Cardiac fibroblast (primary cell): ENCODE results near the gene HELQ.
"Not testable (repeated sequence)": the region's sequence is repeated elsewhere in the genome, so short reads cannot be mapped to it uniquely, and the experiment has no call there.

Experiments used
- DNase-seq, 2 donors: peaks; one replicate each; pipeline versions ENCODE4 v3.0.0 to v3.0.0-alpha.2; 2010; ENCODE audit warnings: low read depth in 2 of 2
- H3K4me3 ChIP-seq, 2 donors: replicated peaks in 1 of 2; 1 replicate in 1 of 2; 2 replicates in 1 of 2; pipeline ENCODE4 v1.5.1; 2011; ENCODE audit warnings: low read depth in 2 of 2, low read length in 2 of 2, mild to moderate bottlenecking in 2 of 2, moderate library complexity in 1 of 2
- TF ChIP-seq, protein P1 (sequence below): IDR thresholded peaks from one replicate; pipeline ENCODE4 v1.5.1; 2011; ENCODE audit warnings: low read depth, mild to moderate bottlenecking, low read length, inconsistent platforms

HELQ gene, protein sequence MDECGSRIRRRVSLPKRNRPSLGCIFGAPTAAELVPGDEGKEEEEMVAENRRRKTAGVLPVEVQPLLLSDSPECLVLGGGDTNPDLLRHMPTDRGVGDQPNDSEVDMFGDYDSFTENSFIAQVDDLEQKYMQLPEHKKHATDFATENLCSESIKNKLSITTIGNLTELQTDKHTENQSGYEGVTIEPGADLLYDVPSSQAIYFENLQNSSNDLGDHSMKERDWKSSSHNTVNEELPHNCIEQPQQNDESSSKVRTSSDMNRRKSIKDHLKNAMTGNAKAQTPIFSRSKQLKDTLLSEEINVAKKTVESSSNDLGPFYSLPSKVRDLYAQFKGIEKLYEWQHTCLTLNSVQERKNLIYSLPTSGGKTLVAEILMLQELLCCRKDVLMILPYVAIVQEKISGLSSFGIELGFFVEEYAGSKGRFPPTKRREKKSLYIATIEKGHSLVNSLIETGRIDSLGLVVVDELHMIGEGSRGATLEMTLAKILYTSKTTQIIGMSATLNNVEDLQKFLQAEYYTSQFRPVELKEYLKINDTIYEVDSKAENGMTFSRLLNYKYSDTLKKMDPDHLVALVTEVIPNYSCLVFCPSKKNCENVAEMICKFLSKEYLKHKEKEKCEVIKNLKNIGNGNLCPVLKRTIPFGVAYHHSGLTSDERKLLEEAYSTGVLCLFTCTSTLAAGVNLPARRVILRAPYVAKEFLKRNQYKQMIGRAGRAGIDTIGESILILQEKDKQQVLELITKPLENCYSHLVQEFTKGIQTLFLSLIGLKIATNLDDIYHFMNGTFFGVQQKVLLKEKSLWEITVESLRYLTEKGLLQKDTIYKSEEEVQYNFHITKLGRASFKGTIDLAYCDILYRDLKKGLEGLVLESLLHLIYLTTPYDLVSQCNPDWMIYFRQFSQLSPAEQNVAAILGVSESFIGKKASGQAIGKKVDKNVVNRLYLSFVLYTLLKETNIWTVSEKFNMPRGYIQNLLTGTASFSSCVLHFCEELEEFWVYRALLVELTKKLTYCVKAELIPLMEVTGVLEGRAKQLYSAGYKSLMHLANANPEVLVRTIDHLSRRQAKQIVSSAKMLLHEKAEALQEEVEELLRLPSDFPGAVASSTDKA

DNA sequence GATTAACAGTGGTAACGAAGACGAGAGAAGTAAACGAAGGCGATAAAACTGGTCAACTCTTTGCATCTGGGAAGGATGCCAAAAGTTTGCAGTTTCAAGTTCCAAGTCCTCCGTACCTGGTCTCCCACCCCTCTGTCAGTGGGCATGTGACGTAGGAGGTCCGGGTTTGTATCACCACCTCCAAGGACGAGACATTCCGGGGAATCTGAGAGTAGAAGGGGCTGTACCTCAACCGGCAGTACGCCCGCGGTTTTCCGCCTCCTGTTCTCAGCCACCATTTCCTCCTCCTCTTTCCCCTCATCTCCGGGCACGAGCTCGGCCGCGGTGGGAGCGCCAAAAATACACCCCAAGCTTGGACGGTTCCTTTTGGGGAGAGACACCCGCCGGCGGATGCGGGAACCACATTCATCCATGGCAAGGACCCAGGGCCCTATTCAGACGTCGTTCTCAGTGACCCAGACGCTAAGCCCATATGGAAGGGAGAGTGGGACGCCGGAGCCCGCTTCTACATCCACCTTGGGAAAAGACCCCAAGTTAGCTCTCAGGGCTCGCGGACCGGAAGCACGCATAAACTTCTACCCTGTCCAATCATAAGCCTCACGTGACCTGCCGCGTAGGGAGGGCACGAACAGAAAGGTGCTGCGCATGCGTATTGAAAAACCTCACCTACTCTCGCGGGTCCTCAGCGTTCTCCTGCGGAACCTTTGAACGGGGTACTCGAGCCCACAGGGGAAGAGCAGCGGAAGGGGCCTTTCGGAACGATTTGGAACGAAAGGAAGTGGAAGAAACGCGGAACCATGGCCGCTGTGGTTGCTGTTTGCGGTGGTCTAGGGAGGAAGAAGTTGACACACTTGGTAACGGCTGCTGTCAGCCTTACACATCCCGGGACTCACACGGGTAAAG lies at the start of gene HELQ, which contains the start of gene MRPS18C:
TSS of gene HELQ (minus strand) at position 543 of the 903 bp plus-strand sequence. CDS start at position 413, 130 bp downstream.
TSS of gene MRPS18C (plus strand) at position 778 of the 903 bp plus-strand sequence. CDS start at position 798, 20 bp downstream.
- TF ChIP-seq, protein P1, sequence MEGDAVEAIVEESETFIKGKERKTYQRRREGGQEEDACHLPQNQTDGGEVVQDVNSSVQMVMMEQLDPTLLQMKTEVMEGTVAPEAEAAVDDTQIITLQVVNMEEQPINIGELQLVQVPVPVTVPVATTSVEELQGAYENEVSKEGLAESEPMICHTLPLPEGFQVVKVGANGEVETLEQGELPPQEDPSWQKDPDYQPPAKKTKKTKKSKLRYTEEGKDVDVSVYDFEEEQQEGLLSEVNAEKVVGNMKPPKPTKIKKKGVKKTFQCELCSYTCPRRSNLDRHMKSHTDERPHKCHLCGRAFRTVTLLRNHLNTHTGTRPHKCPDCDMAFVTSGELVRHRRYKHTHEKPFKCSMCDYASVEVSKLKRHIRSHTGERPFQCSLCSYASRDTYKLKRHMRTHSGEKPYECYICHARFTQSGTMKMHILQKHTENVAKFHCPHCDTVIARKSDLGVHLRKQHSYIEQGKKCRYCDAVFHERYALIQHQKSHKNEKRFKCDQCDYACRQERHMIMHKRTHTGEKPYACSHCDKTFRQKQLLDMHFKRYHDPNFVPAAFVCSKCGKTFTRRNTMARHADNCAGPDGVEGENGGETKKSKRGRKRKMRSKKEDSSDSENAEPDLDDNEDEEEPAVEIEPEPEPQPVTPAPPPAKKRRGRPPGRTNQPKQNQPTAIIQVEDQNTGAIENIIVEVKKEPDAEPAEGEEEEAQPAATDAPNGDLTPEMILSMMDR = no peak
- DNase-seq = peak; percentile 99
- H3K4me3 ChIP-seq = peak within 1 kb of the TSS; percentile 85 to 94

DNA sequence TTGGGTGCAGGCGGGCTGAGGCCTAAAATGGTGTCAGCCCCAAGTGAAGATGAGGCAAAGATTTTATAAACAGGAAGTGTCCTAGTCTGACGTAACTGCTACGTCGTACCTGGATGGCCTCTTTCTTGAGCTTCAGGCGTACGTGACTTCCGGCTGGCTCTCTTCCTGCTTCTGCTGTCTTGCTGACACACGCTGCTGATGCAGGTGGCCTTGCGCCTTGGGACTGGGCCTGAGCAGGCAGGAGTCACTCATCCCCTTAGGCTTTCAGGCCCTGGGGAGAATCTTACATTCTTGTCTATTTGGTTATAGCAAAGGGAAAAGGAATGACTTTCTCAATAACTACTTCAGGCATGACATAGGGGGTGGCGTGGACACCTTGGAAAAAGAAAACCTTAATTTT lies 49.4 kb upstream of the HELQ start:
- H3K4me3 ChIP-seq = no peak overlapping the region
- DNase-seq = no peak
- TF ChIP-seq, protein P1 = no peak

DNA sequence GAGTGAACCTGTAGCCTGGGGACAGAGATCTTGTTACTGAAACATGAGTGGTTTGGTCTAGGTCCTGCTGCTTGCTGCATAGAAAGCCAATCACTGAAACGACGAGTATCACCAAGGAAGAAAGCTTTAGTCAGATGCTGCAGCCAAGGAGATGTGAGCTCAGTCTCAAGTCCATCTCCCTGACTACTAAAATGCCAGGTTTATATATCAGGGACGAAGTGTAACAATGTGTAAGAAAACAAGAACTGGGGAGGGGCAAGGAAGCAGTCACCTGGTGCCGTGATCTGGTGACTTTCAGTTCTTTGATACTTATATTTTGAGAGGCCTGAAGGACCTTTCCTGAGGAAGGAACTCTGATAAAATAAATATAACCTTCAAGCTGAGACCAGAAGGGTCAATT lies 48.9 kb upstream of the HELQ start:
- TF ChIP-seq, protein P1 = no peak
- no peak for DNase-seq
- no peak overlapping the region for H3K4me3 ChIP-seq

DNA sequence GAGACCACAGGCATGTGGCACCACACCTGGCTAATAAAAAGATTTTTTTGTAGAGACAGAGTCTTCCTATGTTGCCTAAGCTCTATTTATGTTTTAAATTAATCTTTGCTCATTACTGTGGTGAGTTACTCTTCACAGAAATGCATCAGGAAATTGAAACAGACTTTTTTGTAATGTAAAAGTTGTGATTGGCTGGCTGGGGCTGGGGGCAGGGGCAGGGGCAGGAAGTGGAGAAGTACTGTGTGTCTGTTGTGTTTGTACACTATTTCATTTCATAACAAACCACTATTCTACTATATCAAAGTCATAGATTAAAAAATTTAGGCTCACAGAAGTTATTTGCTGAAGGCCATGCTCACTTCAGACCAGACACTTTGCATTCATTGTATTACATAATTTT lies 48.4 kb upstream of the HELQ start:
- no peak for DNase-seq
- TF ChIP-seq, protein P1 = no peak

DNA sequence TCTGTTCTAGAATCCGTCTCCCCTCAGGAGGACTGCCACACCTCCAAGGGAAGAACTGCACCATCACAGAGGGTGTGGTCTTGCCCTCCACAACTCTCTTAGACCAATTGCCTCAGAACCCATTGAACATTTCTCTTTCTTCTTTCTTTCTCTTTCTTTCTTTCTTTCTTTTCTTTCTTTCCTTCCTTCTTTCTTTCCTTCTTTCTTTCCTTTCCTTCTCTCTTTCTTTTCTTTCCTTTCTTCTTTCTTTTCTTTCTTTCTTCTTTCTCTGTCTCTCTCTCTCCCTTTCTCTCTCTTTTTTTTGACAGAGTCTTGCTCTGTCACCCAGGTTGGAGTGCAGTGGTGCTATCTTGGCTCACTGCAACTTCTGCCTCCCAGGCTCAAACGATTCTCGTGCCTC lies 46.0 kb upstream of the HELQ start:
- DNase-seq, H3K4me3 ChIP-seq: not testable (repeated sequence)

More for the DNA sequence above, 48.4 kb upstream of the HELQ start:
- no peak overlapping the region for H3K4me3 ChIP-seq

DNA sequence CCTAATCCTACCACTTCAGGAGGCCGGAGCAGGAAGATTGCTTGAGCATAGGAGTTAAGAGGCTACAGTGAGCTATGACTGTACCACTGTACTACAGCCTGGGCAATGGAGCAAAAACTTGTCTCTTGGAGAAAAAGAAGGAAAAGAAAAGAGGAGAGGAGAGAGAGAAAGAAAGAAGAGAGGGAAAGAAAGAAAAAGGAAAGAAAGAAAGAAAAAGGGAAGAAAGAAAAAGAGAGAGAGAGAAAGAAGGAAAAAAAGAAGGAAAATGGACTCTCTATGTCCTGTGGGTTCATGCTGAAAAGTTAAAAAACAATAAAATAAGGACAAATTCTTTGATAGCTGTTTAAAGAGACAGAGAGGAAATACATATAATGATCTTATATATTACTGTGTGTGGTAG lies 42.6 kb upstream of the HELQ start:
- TF ChIP-seq, protein P1 = no peak
- no peak for DNase-seq

DNA sequence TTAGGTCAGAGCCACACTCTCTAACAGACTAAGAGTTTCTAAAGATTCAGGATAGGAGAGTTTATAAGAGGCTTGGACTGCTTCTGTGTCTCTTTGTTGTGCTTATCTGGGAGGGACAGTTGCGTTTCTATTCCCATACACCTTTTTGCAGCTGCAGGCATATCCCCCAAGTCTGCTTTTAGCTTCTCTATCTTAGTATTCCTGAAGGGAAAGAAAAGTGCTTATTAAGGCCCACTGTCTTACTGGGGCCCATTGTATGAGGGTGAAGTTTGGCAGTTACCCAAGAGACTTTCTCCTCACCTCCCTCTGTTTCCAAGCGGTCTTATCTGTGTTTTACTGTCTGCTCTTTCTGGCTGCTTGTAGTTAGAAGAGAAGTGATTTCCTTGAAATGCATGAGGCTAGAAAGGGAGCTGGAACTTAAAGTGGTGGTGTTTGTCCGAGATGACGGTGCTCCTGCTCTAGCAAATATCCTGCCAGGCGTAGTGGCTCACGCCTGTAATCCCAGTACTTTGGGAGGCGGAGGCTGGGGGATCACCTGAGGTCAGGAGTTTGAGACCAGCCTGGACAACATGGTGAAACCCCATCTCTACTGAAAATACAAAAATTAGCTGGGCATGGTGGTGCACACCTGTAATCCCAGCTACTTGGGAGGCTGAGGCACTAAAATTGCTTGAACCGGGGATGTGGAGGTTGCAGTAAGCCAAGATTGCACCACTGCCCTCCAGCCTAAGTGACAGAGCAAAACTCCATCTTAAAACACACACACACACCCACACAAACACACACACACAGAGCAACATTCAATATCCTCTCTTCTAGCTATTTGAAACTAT lies 40.7 kb upstream of the HELQ start:
- not testable (repeated sequence) for H3K4me3 ChIP-seq
- peak in 1 of 2 donors; percentile 16 for DNase-seq

More for the DNA sequence above, 42.6 kb upstream of the HELQ start:
- no peak overlapping the region for H3K4me3 ChIP-seq
